GM19397 (cell line): Measurements from ENCODE around the gene CNPY4.

Source experiments
- ATAC-seq: cut with Tn5 transposase; IDR thresholded peaks from one replicate; pipeline ENCODE4 v1.9.1; 2021; ENCODE audit warnings: mild to moderate bottlenecking, moderate library complexity; ENCODE audit not compliant: unreplicated experiment

Gene CNPY4

GRCh38 chr7:100166317-100166940 is 47.0 kb downstream of the CNPY4 start:
- no peak for ATAC-seq

GRCh38 chr7:100166970-100167911 is 47.8 kb downstream of the CNPY4 start:
- no peak for ATAC-seq

GRCh38 chr7:100167912-100168323 is 48.5 kb downstream of the CNPY4 start:
- no peak for ATAC-seq

- ATAC-seq = no peak
Measured at GRCh38 chr7:100169147-100169850, 49.9 kb downstream of the CNPY4 start.

GRCh38 chr7:100170101-100170897 is 50.9 kb downstream of the CNPY4 start:
- no peak for ATAC-seq

- ATAC-seq = no peak
Measured at GRCh38 chr7:100171087-100171681, 51.8 kb downstream of the CNPY4 start.

- no peak for ATAC-seq
Measured at GRCh38 chr7:100171840-100172239, 52.4 kb downstream of the CNPY4 start.

- ATAC-seq = no peak
Measured at GRCh38 chr7:100173806-100174495, 54.5 kb downstream of the CNPY4 start.

GRCh38 chr7:100174582-100174981 is 55.1 kb downstream of the CNPY4 start:
- ATAC-seq = no peak
